ENCODE results near the gene GSTM4. TPM values are rescaled to one million over a fixed set of nuclear protein-coding genes. Genes with fewer than 3 reads are reported as not detected.

Gene GSTM4
- total and polyA plus RNA-seq, 5 donors from 2014 or later: 2.2 to 31.4 (median 14.4) TPM

GRCh38 chr1:109643385-109644230, 12.3 kb upstream of the GSTM4 start:
- peaks cover 5% of the 10 kb centered on the region for H3K27me3 Mint-ChIP-seq
- Histone ChIP-seq H3K4me1 (ENCODE audit: control insufficient read depth, insufficient read depth, low read length, poor library complexity, severe bottlenecking) (peaks cover 13% of the 10 kb centered on the region), H3K4me3 (ENCODE audit: low read depth, low read length) (no peak overlapping the region), H3K27me3 (ENCODE audit: control insufficient read depth, insufficient read depth, low read length) (no peaks in the 10 kb centered on the region), H3K27ac (ENCODE audit: insufficient read depth, low read length, poor library complexity, severe bottlenecking) (no peak overlapping the region), H3K9me3 (ENCODE audit: control insufficient read depth in 2 of 2, low read length in 2 of 2) (no peaks in the 10 kb centered on the region), H3K36me3 (ENCODE audit: control insufficient read depth, insufficient read depth, low read length) (no peaks in the 10 kb centered on the region)
- H3K4me3 Mint-ChIP-seq: no peak overlapping the region
- no peak overlapping the region for H3K27ac Mint-ChIP-seq
- no peaks in the 10 kb centered on the region for H3K9me3 Mint-ChIP-seq
- peaks cover 0 to 11% (median 4%) of the 10 kb centered on the region in 4 donors for H3K4me1 Mint-ChIP-seq
- no peaks in the 10 kb centered on the region for H3K36me3 Mint-ChIP-seq
- peak; percentile 85 to 91 for ATAC-seq (ENCODE audit: low read depth in 2 of 2)
- peak; percentile 70 to 81 (median 81) for DNase-seq

DNA sequence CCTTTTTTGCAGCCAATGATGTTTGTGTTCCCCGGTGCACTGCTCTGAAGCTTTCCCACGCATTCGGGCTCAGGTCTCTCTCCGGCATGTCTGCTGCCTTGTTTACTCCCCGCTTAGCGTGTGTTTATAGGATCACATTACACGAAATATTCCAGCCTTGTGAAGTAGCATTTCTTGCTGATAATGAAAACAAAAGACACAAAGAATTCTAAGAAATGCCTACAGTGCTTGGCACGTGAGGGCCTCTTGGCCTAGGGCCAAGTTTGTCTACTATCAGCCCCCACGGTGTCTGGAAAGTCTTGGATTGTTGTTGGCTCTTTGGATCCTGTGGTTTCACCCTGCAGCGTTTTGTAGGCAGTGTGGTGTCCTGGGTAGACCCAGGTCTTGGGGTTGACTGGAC, 11.2 kb upstream of the GSTM4 start:
- Histone ChIP-seq H3K4me3 (ENCODE audit: low read depth, low read length) (no peak overlapping the region), H3K27me3 (ENCODE audit: control insufficient read depth, insufficient read depth, low read length) (no peaks in the 10 kb centered on the region), H3K9me3 (ENCODE audit: control insufficient read depth in 2 of 2, low read length in 2 of 2) (no peaks in the 10 kb centered on the region), H3K36me3 (ENCODE audit: control insufficient read depth, insufficient read depth, low read length) (no peaks in the 10 kb centered on the region), H3K27ac (ENCODE audit: insufficient read depth, low read length, poor library complexity, severe bottlenecking) (no peak overlapping the region), H3K4me1 (ENCODE audit: control insufficient read depth, insufficient read depth, low read length, poor library complexity, severe bottlenecking) (peaks cover 13% of the 10 kb centered on the region)
- H3K27ac Mint-ChIP-seq: peak overlapping the region in 1 of 3 donors; percentile 74
- H3K36me3 Mint-ChIP-seq: no peaks in the 10 kb centered on the region
- H3K4me1 Mint-ChIP-seq: peaks cover 0 to 11% (median 6%) of the 10 kb centered on the region in 4 donors
- ATAC-seq (ENCODE audit: low read depth in 2 of 2) (no peak), DNase-seq (no peak)
- H3K9me3 Mint-ChIP-seq: no peaks in the 10 kb centered on the region
- H3K27me3 Mint-ChIP-seq: peaks cover 12% of the 10 kb centered on the region
- H3K4me3 Mint-ChIP-seq: no peak overlapping the region

- Histone ChIP-seq H3K4me3 (ENCODE audit: low read depth, low read length) (no peak overlapping the region), H3K9me3 (ENCODE audit: control insufficient read depth in 2 of 2, low read length in 2 of 2) (no peaks in the 10 kb centered on the region), H3K27me3 (ENCODE audit: control insufficient read depth, insufficient read depth, low read length) (peaks cover 4% of the 10 kb centered on the region), H3K27ac (ENCODE audit: insufficient read depth, low read length, poor library complexity, severe bottlenecking) (no peak overlapping the region), H3K4me1 (ENCODE audit: control insufficient read depth, insufficient read depth, low read length, poor library complexity, severe bottlenecking) (no peaks in the 10 kb centered on the region), H3K36me3 (ENCODE audit: control insufficient read depth, insufficient read depth, low read length) (no peaks in the 10 kb centered on the region)
- no peaks in the 10 kb centered on the region for H3K36me3 Mint-ChIP-seq
- DNase-seq (no peak), ATAC-seq (ENCODE audit: low read depth in 2 of 2) (no peak)
- H3K9me3 Mint-ChIP-seq: no peaks in the 10 kb centered on the region
- no peak overlapping the region for H3K4me3 Mint-ChIP-seq
- peaks cover 0 to 5% (median 2%) of the 10 kb centered on the region in 4 donors for H3K4me1 Mint-ChIP-seq
- no peak overlapping the region for H3K27ac Mint-ChIP-seq
- H3K27me3 Mint-ChIP-seq: peaks cover 43% of the 10 kb centered on the region
Measured at GRCh38 chr1:109649491-109649914, 6.4 kb upstream of the GSTM4 start.

GRCh38 chr1:109650609-109651008, 5.3 kb upstream of the GSTM4 start:
- Histone ChIP-seq H3K36me3 (ENCODE audit: control insufficient read depth, insufficient read depth, low read length) (no peaks in the 10 kb centered on the region), H3K9me3 (ENCODE audit: control insufficient read depth in 2 of 2, low read length in 2 of 2) (no peaks in the 10 kb centered on the region), H3K4me3 (ENCODE audit: low read depth, low read length) (no peak overlapping the region), H3K4me1 (ENCODE audit: control insufficient read depth, insufficient read depth, low read length, poor library complexity, severe bottlenecking) (peaks cover 6% of the 10 kb centered on the region), H3K27ac (ENCODE audit: insufficient read depth, low read length, poor library complexity, severe bottlenecking) (no peak overlapping the region), H3K27me3 (ENCODE audit: control insufficient read depth, insufficient read depth, low read length) (peaks cover 4% of the 10 kb centered on the region)
- Mint-ChIP-seq H3K4me1 (peaks cover 5 to 10% (median 8%) of the 10 kb centered on the region in 4 donors), H3K27me3 (peaks cover 43% of the 10 kb centered on the region), H3K4me3 (no peak overlapping the region), H3K9me3 (no peaks in the 10 kb centered on the region), H3K36me3 (no peaks in the 10 kb centered on the region), H3K27ac (no peak overlapping the region)
- no peak for ATAC-seq (ENCODE audit: low read depth in 2 of 2)
- DNase-seq: no peak

DNA sequence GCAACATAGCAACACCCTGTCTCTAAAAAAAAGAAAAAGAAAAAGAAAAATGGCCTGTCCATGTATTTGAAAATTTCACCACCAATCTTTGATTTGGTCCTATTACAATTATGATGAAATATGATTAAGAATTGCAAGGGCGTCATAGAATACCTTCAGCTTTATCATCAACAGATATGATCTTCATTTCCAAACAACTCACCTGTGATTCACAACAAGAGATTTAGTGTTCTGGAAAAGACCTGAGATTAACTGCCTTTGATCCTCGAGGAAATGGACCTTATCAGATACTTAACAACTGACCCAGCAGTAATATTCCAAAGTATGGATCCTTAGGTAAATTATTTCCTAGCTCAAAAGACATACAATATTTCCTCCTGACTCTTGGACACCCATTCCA, 3.5 kb upstream of the GSTM4 start:
- ATAC-seq (ENCODE audit: low read depth in 2 of 2): no peak
- H3K4me1 ChIP-seq (ENCODE audit: control insufficient read depth, insufficient read depth, low read length, poor library complexity, severe bottlenecking): peaks cover 13% of the 10 kb centered on the region
- no peak for DNase-seq
- H3K27me3 Mint-ChIP-seq: peaks cover 43% of the 10 kb centered on the region
- peaks cover 4% of the 10 kb centered on the region for H3K27me3 ChIP-seq (ENCODE audit: control insufficient read depth, insufficient read depth, low read length)
- H3K27ac Mint-ChIP-seq: no peak overlapping the region
- H3K9me3 Mint-ChIP-seq: no peaks in the 10 kb centered on the region
- H3K4me3 Mint-ChIP-seq: no peak overlapping the region
- H3K36me3 ChIP-seq (ENCODE audit: control insufficient read depth, insufficient read depth, low read length): no peaks in the 10 kb centered on the region
- H3K4me3 ChIP-seq (ENCODE audit: low read depth, low read length): no peak overlapping the region
- H3K4me1 Mint-ChIP-seq: peaks cover 5 to 17% (median 10%) of the 10 kb centered on the region in 4 donors
- H3K27ac ChIP-seq (ENCODE audit: insufficient read depth, low read length, poor library complexity, severe bottlenecking): no peak overlapping the region
- H3K36me3 Mint-ChIP-seq: no peaks in the 10 kb centered on the region
- no peaks in the 10 kb centered on the region for H3K9me3 ChIP-seq (ENCODE audit: control insufficient read depth in 2 of 2, low read length in 2 of 2)

- peaks cover 5 to 17% (median 10%) of the 10 kb centered on the region in 4 donors for H3K4me1 Mint-ChIP-seq
- peaks cover 13% of the 10 kb centered on the region for H3K4me1 ChIP-seq (ENCODE audit: control insufficient read depth, insufficient read depth, low read length, poor library complexity, severe bottlenecking)
- H3K27ac ChIP-seq (ENCODE audit: insufficient read depth, low read length, poor library complexity, severe bottlenecking): no peak overlapping the region
- H3K9me3 ChIP-seq (ENCODE audit: control insufficient read depth in 2 of 2, low read length in 2 of 2): no peaks in the 10 kb centered on the region
- H3K4me3 Mint-ChIP-seq: peak overlapping the region in 3 of 4 donors; percentile 0 to 81 (median 79)
- no peak overlapping the region for H3K4me3 ChIP-seq (ENCODE audit: low read depth, low read length)
- no peaks in the 10 kb centered on the region for H3K36me3 ChIP-seq (ENCODE audit: control insufficient read depth, insufficient read depth, low read length)
- H3K27ac Mint-ChIP-seq: no peak overlapping the region
- no peak for ATAC-seq (ENCODE audit: low read depth in 2 of 2)
- H3K36me3 Mint-ChIP-seq: no peaks in the 10 kb centered on the region
- H3K27me3 ChIP-seq (ENCODE audit: control insufficient read depth, insufficient read depth, low read length): peaks cover 4% of the 10 kb centered on the region
- DNase-seq: no peak
- no peaks in the 10 kb centered on the region for H3K9me3 Mint-ChIP-seq
- H3K27me3 Mint-ChIP-seq: peaks cover 41% of the 10 kb centered on the region
Measured at GRCh38 chr1:109653306-109653705, 2.6 kb upstream of the GSTM4 start.

GRCh38 chr1:109654519-109654918, 1.4 kb upstream of the GSTM4 start:
- no peaks in the 10 kb centered on the region for H3K36me3 Mint-ChIP-seq
- H3K4me1 ChIP-seq (ENCODE audit: control insufficient read depth, insufficient read depth, low read length, poor library complexity, severe bottlenecking): peaks cover 13% of the 10 kb centered on the region
- no peak for ATAC-seq (ENCODE audit: low read depth in 2 of 2)
- H3K9me3 ChIP-seq (ENCODE audit: control insufficient read depth in 2 of 2, low read length in 2 of 2): no peaks in the 10 kb centered on the region
- peak overlapping the region; percentile 89 to 98 (median 92) for H3K4me3 Mint-ChIP-seq
- H3K9me3 Mint-ChIP-seq: no peaks in the 10 kb centered on the region
- peaks cover 0 to 17% (median 10%) of the 10 kb centered on the region in 4 donors for H3K4me1 Mint-ChIP-seq
- H3K4me3 ChIP-seq (ENCODE audit: low read depth, low read length): no peak overlapping the region
- peak overlapping the region in 2 of 3 donors; percentile 35 to 86 for H3K27ac Mint-ChIP-seq
- H3K27me3 ChIP-seq (ENCODE audit: control insufficient read depth, insufficient read depth, low read length): peaks cover 4% of the 10 kb centered on the region
- H3K27ac ChIP-seq (ENCODE audit: insufficient read depth, low read length, poor library complexity, severe bottlenecking): no peak overlapping the region
- DNase-seq: no peak
- H3K27me3 Mint-ChIP-seq: peaks cover 31% of the 10 kb centered on the region
- no peaks in the 10 kb centered on the region for H3K36me3 ChIP-seq (ENCODE audit: control insufficient read depth, insufficient read depth, low read length)

All from CD4-positive, CD25-positive, alpha-beta regulatory T cell (primary cell).